Stimulated activated CD8-positive, alpha-beta memory T cell treated with anti-CD3 and anti-CD28 coated beads, Interleukin-2, amount 100 ng/mL, for 48 hours (primary cell): ENCODE measurements around the gene MACROD2.

Source experiments
- DNase-seq, 2 donors: peaks; one replicate each; pipeline ENCODE4 v3.0.0-alpha.2; 2020; ENCODE audit warnings: low read depth in 2 of 2

MACROD2 gene

DNA sequence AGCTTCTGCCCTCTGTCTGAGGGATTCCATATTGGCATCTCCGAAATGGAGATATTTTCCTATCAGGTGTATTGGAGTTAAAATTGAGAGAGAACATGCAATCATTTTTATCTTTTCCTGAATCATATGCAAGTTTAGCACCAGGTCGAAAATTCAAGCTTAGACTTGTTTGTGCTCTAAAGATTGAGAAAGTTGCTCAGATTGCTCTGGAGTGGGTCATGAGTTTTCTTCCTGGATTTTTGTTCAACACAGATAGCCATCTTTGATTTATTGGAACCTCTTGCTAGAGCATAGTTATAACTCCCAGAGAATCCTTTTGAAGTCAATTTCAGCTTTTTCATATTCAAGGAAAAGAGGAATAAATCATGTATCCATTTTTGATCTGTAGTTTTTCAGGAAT, 715.6 kb downstream of the MACROD2 start:
- DNase-seq: no peak

- DNase-seq: no peak
Observed at GRCh38 chr20:14711652-14712051, 716.3 kb downstream of the MACROD2 start.

GRCh38 chr20:14712302-14712739, 717.0 kb downstream of the MACROD2 start:
- no peak for DNase-seq

GRCh38 chr20:14715400-14715799, 720.1 kb downstream of the MACROD2 start:
- DNase-seq: no peak

DNA sequence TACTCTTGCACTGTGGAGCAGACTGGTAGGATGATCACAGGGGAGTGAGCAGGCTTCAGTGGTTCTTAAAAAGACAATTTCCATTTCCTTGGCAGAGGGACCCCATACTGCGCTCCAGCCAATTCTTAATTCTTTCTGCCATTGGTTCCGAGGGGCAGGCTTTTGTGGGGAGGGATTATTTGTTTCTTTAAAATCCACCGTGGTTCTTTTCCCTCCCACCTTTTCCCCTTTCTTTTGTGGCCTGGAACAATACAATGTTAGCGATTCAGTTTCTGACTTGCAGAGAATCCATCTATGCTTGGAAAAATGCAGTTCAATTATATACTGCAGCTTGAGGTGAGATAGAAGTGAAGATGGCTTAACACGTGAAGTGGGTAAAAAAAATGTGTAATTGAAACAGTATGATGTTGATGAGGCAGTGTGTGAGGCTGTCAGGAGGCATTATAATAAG, 721.1 kb downstream of the MACROD2 start:
- DNase-seq: no peak

DNA sequence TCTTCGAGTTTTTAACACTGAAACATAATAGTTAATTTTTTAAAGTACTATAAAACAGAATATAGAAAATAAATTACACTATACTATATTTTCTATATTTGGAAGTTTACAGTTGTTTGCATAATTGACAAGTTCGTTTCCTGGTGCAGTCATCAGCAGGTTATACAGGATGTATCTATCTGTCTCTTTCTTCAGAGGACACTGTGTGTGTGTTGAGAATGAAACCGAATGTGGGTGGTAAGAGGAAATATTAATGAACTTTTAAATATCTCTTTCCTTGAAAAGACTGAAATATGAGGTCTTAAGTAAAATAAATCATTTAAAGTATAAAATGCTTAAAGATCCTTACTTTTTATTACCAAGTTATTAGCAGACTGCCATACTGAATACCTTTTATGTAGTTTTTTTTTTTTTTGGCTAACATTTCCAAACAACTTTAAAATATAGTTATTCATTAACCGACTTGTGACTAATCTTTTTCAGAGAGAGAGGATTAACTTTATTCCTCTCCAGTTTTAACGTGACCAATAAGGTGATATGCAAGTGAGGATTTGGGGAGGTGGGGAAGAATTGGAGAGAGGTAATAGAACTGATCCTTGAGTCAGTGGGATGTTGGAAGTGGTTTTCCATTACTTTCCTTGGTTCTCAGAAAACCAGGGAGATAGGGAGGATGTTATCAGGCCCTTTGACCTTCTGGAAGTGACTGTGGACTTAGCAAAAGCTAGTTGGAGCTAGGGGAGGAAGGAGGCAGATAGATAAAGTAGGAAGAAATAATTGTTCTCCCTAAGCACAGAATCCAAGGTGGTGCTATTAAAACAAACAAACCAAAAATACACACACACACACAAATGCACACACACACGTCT, 722.1 kb downstream of the MACROD2 start:
- DNase-seq: no peak

- DNase-seq: no peak
Observed at GRCh38 chr20:14720251-14720650, 724.9 kb downstream of the MACROD2 start.

- DNase-seq: no peak
Observed at GRCh38 chr20:14721926-14722452, 726.7 kb downstream of the MACROD2 start.

DNA sequence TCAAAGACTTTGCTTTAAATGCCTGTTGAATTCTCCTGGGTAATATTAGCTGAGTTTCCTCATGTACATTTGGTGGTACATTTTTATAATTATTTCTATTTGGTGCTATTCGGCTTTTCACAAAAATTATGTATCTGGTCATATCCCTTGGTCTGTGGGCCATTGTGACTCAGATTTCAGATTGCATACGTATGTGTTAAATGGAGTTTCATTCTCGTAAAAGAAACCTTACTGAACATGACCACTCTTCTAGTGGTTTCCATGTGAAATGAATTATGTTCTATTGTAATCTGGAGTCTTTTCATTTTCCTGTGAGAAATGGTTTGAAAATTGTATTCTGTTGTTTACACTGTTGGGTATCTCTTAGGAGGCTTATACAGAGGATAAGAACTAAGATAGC, 728.3 kb downstream of the MACROD2 start:
- DNase-seq: no peak

- DNase-seq: no peak
Observed at GRCh38 chr20:14724036-14724435, 728.7 kb downstream of the MACROD2 start.

- DNase-seq: no peak
Observed at GRCh38 chr20:14724468-14724867, 729.2 kb downstream of the MACROD2 start.

- DNase-seq: no peak
Observed at GRCh38 chr20:14726591-14726990, 731.3 kb downstream of the MACROD2 start.

- DNase-seq: no peak
Observed at GRCh38 chr20:14727485-14728150, 732.3 kb downstream of the MACROD2 start.

GRCh38 chr20:14729390-14729789, 734.1 kb downstream of the MACROD2 start:
- DNase-seq: no peak

GRCh38 chr20:14732343-14732742, 737.0 kb downstream of the MACROD2 start:
- no peak for DNase-seq

- DNase-seq: no peak
Observed at GRCh38 chr20:14732996-14733395, 737.7 kb downstream of the MACROD2 start.

GRCh38 chr20:14740380-14740779, 745.1 kb downstream of the MACROD2 start:
- DNase-seq: no peak

GRCh38 chr20:14741616-14742015, 746.3 kb downstream of the MACROD2 start:
- DNase-seq: no peak

DNA sequence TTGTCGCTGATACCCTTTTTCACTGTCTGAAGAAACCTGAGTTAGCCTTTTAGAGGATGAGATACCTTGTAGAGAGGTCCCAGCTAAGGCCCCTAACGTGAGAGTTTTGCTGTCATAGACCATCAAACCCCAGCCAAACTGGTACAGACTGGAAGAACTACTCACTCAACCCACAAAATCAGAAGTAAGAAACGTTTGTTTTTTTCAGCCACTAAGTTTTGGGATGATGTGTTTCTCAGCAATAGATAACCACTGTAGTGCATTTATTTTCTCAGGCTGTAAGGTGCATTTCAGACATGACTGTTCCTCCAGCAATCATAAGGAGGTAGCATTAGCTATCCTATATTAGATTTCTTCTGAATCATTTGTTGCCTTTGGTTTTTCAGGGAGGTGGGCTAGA, 749.4 kb downstream of the MACROD2 start:
- DNase-seq: no peak

DNA sequence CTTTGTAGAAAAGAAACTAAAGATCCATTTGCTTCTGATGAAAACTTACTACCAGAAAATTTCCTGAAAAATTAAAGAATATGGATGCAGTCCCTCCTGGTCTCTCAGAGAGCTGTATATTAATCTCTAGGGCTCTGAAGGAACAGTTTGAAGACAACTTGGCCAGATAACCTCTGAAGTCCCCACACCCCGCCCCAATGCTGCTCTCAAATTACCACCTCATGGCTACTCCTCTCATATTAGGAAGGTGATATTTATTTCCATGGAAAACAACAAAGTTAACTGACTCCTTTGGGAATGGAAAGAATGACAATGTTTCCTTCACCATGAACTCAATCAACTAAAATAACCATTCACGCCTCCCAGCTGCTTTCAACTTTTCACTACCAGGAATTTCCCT, 750.5 kb downstream of the MACROD2 start:
- no peak for DNase-seq

GRCh38 chr20:14751191-14751590, 755.9 kb downstream of the MACROD2 start:
- DNase-seq: no peak

DNA sequence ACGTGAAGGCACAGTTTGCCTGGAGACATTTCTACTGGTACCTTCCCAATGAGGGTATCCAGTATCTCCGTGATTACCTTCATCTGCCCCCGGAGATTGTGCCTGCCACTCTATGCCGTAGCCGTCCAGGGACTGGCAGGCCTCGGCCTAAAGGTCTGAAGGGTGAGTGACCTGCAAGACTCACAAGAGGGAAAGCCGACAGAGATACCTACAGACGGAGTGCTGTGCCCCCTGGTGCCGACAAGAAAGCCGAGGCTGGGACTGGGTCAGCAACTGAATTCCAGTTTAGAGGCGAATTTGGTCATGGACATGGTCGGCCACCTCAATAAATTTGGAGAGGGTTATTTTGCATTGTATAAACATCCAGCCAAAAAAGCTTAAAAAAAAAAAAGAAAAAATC, 762.4 kb downstream of the MACROD2 start:
- no peak for DNase-seq

DNA sequence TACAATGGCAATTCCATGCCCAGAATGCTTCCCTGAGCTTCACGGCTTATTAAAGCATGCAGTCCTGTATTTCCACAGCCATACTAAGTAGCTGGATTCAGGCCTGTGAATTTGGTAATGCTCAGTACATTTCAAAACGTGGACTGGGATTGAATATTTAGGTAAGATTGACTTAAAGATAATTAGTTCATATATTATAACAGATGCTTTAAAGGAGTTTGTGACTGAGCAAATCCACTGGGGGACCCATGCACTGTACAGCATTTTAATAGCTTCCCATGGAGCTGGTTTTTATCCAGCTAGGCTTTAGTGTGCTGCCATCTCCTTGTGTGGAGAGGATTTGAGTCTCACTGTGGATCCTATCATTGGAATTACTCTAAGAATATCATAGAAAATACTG, 763.0 kb downstream of the MACROD2 start:
- no peak for DNase-seq
